HG03439 (cell line): ENCODE measurements around the gene RELCH.

Experiments
- ATAC-seq: cut with Tn5 transposase; IDR thresholded peaks from one replicate; pipeline ENCODE4 v1.9.1; 2021; ENCODE audit warnings: mild to moderate bottlenecking, moderate library complexity; ENCODE audit not compliant: unreplicated experiment

The RELCH gene

GRCh38 chr18:62248313-62248712 is 61.3 kb downstream of the RELCH start:
- ATAC-seq: no peak

DNA sequence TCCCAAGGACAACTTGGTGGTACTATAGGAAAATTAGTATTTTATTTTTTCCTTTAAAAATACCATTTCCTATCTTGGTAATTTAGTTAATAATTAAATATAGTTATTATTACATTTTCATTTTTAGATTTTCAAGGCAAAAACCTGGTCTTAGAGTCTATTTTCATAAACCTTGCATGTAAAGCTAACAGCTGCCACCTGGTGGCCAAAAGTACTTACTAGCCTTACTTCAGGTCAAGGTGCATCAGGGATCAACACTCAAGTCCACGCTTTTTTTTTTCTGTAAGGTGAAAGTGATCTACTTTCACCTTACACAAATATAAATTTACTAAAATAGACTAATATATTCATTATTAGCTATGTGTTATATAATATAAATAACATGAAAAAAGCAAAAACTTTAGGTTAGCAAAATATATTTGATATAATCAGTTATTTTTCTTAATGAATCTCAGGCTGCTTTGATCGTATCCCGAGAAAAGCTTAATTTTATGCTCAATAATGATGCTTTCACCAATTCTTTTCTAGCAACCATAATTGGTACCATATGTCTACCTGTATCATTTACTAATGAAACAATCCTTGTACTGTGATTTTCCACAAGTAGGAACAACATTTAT is 62.5 kb downstream of the RELCH start:
- peak; percentile 70 for ATAC-seq

GRCh38 chr18:62250475-62250874 is 63.4 kb downstream of the RELCH start:
- no peak for ATAC-seq

DNA sequence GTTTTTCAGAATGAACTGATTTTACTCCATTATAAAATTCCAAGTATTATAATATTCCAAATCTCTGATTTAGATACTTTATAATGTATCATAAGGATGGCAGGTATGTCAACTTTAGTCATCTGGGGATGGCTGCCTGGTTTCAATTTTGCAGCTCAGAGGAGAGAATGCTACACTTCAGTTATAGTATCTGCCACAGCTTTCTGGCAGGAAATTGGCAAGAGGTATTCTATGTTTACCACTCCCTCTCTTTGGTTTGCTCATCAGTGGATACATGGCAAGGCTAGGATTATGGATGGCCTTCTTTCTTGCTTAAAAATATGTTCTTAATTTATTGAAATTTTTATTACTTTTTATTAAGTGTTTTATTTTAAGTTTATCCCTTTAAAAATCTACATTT is 71.0 kb downstream of the RELCH start:
- no peak for ATAC-seq

DNA sequence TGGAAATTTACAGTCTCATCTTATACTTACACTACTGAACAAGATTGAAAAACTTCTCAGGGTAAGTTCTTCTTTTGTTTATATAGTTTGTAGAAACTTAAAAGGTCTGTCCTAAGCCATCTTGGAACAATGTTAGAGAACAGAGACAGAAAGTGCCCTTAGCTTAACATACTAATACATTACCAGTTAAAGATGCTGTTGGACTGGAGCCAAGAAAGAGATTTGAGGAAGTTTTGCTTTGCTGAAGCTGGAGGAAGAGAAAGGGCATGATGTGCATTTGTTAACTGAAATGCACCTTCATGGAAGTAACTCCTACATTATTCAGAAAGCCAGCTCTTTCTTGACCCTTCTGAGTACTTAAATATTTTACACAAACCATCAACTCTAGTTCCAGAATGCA is 71.6 kb downstream of the RELCH start:
- no peak for ATAC-seq

GRCh38 chr18:62262061-62262460 is 75.0 kb downstream of the RELCH start:
- ATAC-seq: no peak

DNA sequence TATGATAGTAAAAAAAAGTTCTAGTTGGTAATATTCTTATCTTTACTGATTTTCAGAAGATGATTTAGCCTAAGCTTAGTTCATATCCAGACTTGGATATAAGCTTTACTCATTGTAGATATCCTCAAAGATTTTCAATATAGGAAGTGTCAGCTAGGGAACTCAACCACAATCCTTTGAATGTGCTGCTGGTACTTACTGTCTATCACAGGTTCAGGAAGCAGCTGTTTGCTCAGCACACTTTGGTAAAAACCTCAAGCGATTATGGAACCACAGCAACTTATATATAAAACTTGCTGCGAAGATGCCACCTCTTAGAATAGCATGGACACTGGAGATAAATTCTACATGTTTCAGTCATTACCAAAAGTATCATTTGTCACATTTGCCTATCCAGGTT is 77.9 kb downstream of the RELCH start:
- no peak for ATAC-seq

- ATAC-seq: no peak
Observed at GRCh38 chr18:62277045-62277444, 90.0 kb downstream of the RELCH start.

- ATAC-seq: no peak
Observed at GRCh38 chr18:62279561-62279960, 92.5 kb downstream of the RELCH start.

DNA sequence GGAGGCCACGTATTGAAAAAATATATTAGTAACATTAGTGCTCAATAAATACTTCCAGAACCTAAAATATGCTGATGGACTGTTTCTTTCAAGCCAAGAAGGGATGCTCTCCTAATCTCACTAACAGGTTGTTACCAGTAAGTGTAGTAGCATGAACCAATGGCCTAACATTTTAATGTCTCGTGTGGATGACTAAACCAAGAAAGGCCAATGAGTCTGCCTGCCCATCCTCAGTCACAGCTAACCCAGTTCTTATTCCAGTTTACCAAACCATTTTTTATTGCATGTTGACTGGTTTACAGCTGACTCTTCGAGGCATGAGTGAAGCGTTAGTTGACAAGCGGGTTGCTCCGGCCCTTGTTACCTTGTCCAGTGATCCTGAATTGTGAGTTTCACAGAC is 93.0 kb downstream of the RELCH start:
- ATAC-seq: no peak

DNA sequence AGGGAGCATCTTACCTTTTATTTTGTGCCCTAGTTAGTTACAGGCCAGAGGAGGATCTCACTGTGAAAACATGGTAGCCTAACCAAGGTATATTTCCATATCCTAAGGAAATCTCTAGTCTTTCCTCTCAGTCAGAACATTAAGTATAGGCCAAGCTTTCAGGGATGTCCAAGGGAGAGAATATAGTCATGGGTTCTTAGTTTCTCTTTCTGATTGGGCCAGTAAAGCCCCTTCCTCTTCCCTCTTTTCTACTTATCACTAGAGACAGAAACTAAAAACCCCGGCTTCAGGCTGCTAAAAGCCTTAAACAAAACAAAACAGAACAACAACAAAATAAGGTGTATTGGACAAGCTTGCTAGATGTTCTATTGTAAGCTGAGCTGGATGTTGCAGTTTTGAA is 93.7 kb downstream of the RELCH start:
- ATAC-seq: no peak

DNA sequence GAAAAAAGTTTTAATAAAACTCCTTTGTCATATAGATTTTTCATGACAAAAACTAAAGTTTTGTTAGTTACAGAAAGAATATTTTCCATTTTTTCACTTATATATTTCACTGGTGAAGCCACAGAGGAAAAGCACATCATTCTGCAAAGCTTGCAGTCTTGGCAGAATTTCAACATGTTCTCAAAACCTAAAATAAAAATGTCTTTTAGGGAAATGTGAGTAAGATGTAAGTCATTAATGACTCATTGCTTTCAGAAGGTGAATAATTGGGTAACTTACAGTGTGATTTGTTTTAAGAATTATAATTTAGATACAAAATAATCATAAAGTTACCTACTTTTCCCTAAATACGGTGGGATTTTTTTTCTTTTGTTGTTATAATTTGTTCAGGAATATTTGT is 94.6 kb downstream of the RELCH start:
- no peak for ATAC-seq

- no peak for ATAC-seq
Observed at GRCh38 chr18:62282188-62282629, 95.2 kb downstream of the RELCH start.

- ATAC-seq: no peak
Observed at GRCh38 chr18:62284637-62285036, 97.6 kb downstream of the RELCH start.

DNA sequence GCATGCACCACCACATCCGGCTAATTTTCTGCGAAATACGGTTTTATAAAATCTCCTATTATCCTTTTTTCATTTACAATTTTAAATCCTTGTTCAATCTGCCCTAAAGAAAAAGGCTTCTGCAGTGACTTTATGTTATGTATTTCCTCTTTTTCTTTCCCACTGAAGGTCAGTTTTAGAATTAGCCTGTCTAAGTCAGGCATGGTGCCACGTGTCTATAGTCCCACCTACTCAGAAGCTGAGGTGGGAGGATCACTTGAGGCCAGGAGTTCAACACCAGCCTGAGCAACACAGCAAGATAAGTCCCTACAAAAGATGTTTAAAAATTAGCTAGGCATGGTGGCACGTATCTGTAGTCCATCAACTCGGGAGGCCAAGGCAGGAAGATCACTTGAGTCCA is 98.2 kb downstream of the RELCH start:
- no peak for ATAC-seq

GRCh38 chr18:62287781-62288664 is 101.0 kb downstream of the RELCH start:
- ATAC-seq: no peak

DNA sequence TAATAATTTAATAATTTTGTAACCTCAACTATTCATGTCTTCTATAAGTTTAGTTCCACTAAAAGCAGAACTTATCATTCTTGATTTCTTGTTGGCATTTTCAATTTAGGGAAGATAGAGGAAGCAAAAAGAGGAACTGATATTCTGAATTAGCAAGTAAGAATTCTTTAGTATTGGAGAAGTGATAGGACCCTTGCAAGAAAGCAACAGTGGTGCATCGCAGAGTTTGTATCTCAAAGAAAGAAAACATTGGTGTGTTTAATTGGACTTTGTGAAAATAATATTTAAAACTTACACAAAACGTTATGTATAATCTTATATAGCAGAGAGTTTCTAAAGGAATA is 101.6 kb downstream of the RELCH start:
- no peak for ATAC-seq

DNA sequence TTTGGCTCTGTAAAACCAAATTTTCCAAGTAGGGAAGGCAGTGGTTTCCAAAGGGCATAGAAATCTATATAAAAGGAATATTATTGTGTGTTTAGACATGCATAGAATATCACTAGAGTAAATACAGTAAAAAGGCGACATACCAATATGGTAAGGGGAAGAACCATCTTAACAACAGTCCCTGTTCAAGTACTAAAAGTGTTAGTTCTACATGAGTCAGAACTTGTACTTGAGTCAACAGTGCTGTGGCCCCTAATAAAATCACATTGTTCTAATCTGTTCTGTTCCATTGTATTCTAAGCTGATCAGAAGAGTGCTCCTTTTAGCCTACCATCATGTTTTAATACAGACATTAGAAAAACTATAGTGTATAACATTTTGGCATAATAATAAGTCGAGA is 102.0 kb downstream of the RELCH start:
- ATAC-seq: peak; percentile 56

DNA sequence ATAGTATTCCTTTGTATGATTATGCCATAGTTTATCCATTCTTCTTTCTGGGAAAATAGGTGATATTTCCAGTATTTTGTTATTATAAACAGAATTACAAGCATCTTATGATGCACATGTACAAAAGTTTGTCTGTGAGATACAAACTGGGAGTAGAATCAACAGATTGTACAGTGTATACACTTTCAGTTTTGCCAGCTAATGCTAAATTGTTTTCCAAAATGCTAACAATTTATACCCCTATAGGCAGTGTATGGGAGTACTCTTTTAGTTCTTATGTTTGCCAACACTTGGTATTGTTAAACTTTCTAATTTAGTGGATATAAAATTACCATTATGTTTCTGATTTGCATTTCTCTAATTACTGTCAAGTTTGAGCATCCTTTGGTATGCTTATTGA is 107.0 kb downstream of the RELCH start:
- no peak for ATAC-seq

DNA sequence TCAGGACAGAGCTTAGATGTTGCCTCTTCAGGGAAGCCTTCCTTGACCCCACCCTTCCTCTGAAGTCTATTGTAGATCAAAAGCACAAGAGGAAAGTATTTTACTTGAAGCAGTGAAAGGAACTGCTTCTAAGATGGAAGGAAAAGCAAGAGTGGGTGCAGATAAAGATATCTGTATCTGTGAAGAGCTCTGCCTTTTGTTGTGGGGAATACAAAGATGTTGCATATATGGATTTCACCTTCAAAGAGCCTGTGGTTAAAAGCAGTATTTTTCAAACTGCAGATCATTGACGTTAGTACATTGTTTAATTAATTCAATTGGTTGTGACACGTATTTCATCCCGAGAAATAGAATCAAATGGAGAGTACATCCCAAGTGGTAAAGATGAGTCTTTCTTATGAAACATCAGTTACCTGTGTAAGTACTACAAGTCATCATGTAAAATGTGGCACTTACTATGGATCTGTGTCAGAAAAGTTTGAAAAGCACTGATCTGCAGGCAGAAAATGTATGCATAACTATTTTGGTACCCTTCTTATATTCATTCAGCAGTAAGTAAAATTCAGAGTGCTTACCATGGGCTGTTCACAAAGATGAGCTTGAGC is 113.4 kb downstream of the RELCH start:
- no peak for ATAC-seq

GRCh38 chr18:62301322-62301721 is 114.3 kb downstream of the RELCH start:
- ATAC-seq: no peak

DNA sequence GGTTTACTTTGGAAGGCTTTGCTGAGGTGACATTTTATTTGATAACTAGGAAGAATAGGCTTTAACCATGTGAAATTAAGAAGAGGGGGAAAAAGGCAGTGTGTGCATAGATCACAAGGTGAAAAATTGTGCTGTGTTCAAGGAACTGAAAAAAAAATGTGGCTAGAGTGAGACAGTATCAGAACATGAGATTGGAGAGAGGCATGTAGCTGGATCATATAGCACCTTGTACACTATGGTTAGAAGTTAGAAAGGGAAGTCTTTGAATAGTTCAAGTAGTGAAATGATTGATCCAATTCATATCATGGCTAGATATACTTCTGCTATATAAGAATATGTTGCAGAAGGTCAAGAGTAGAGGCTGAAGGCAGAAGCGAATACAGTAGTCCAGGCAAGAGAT is 125.8 kb downstream of the RELCH start:
- ATAC-seq: no peak
